Osteoblast (primary cell): ENCODE data around the gene CLMP. TPM values are rescaled to one million over a fixed set of nuclear protein-coding genes. Genes with fewer than 3 reads are reported as not detected.
"Not testable (repeated sequence)": the region's sequence is repeated elsewhere in the genome, so short reads cannot be mapped to it uniquely, and the experiment has no call there.

Source experiments
- DNase-seq: peaks from one replicate; pipeline ENCODE4 v3.0.0; 2011; ENCODE audit warnings: low spot score, mixed read lengths; ENCODE audit not compliant: insufficient read length; ENCODE audit errors: missing footprints
- H2AFZ ChIP-seq: 2 replicates; pipeline ENCODE4 v1.6.0; 2011; ENCODE audit warnings: mild to moderate bottlenecking, low read length
- H3K27ac ChIP-seq: 2 replicates; pipeline ENCODE4 v1.5.1; 2011; ENCODE audit warnings: mild to moderate bottlenecking, low read depth, low read length, moderate library complexity
- H3K27me3 ChIP-seq: 2 replicates; pipeline ENCODE4 v1.6.0; 2012; ENCODE audit warnings: mild to moderate bottlenecking, control low read depth, inconsistent platforms, low read length, moderate library complexity; ENCODE audit not compliant: insufficient read depth
- H3K36me3 ChIP-seq: 2 replicates; pipeline ENCODE4 v1.5.1; 2011; ENCODE audit warnings: mild to moderate bottlenecking, low read length, control low read depth, moderate library complexity; ENCODE audit not compliant: insufficient read depth
- H3K4me1 ChIP-seq: 2 replicates; pipeline ENCODE4 v1.5.1; 2011; ENCODE audit warnings: mild to moderate bottlenecking, low read length, control low read depth, moderate library complexity; ENCODE audit not compliant: insufficient read depth
- H3K4me2 ChIP-seq: 2 replicates; pipeline ENCODE4 v1.6.0; 2011; ENCODE audit warnings: mild to moderate bottlenecking, low read length; ENCODE audit not compliant: insufficient read depth
- H3K4me3 ChIP-seq: fragments of 200-600 bp; sonication (generic); 3 replicates; pipeline ENCODE4 v1.5.1; 2012; ENCODE audit warnings: mild to moderate bottlenecking, low read length, inconsistent platforms; ENCODE audit not compliant: insufficient read depth
- H3K79me2 ChIP-seq: 2 replicates; pipeline ENCODE4 v1.6.0; 2012; ENCODE audit warnings: mild to moderate bottlenecking, low read length, control low read depth, inconsistent platforms; ENCODE audit not compliant: insufficient read depth
- H3K9me3 ChIP-seq: 2 replicates; pipeline ENCODE4 v1.5.1; 2011; ENCODE audit warnings: low read depth, low read length, control low read depth
- H4K20me1 ChIP-seq: 2 replicates; pipeline ENCODE4 v1.6.0; 2012; ENCODE audit warnings: mild to moderate bottlenecking, low read length, control low read depth; ENCODE audit not compliant: insufficient read depth
- CTCF ChIP-seq: IDR thresholded peaks from 2 replicates; pipeline ENCODE4 v1.5.1; 2011; ENCODE audit warnings: mild to moderate bottlenecking, low read depth, low read length, moderate library complexity; ENCODE audit errors: extremely low read depth
- total RNA-seq: library from RNA; depleted of rRNA; stranded (reverse); fragments of >200 nt; gene quantifications from 2 replicates; pipeline ENCODE4 v1.2.3, GENCODE V29; 2012

The CLMP gene
- total RNA-seq, 1 donor = 210 TPM

GRCh38 chr11:123061403-123062157 lies 133.5 kb downstream of the CLMP start, which contains the start of gene HSPA8:
HSPA8 (minus strand) TSS chr11:123062136; CDS start chr11:123061324, 812 bp downstream.
- peak within 1 kb of the TSS; percentile 94 for H3K27ac ChIP-seq
- peaks cover 50% of the 10 kb centered on the region for H4K20me1 ChIP-seq
- H2AFZ ChIP-seq = peak within 1 kb of the TSS; percentile 58
- peaks cover 48% of the 10 kb centered on the region for H3K36me3 ChIP-seq
- peak within 1 kb of the TSS; percentile 97 for H3K4me3 ChIP-seq
- no peaks in the 10 kb centered on the region for H3K27me3 ChIP-seq
- peaks cover 60% of the 10 kb centered on the region for H3K4me1 ChIP-seq
- H3K9me3 ChIP-seq = no peaks in the 10 kb centered on the region
- peak within 1 kb of the TSS; percentile 93 for H3K4me2 ChIP-seq
- no peak for DNase-seq
- H3K79me2 ChIP-seq = peaks cover 43% of the 10 kb centered on the region
- no peak for TF ChIP-seq CTCF

GRCh38 chr11:123060277-123061000 lies 134.6 kb downstream of the CLMP start:
- peak overlapping the region; percentile 97 for H3K4me3 ChIP-seq
- peaks cover 60% of the 10 kb centered on the region for H4K20me1 ChIP-seq
- H3K36me3 ChIP-seq = peaks cover 59% of the 10 kb centered on the region
- H3K4me1 ChIP-seq = peaks cover 52% of the 10 kb centered on the region
- no peaks in the 10 kb centered on the region for H3K27me3 ChIP-seq
- TF ChIP-seq CTCF = no peak
- peak overlapping the region; percentile 84 for H3K27ac ChIP-seq
- H3K4me2 ChIP-seq = peak overlapping the region; percentile 93
- peaks cover 43% of the 10 kb centered on the region for H3K79me2 ChIP-seq
- H2AFZ ChIP-seq = no peak overlapping the region
- no peak for DNase-seq
- no peaks in the 10 kb centered on the region for H3K9me3 ChIP-seq

- Histone ChIP-seq H3K36me3 (peaks cover 65% of the 10 kb centered on the region), H4K20me1 (peaks cover 69% of the 10 kb centered on the region), H3K4me3 (peak overlapping the region; percentile 97), H3K4me1 (peaks cover 44% of the 10 kb centered on the region), H3K4me2 (peak overlapping the region; percentile 93), H3K79me2 (peaks cover 43% of the 10 kb centered on the region), H3K27ac (peak overlapping the region; percentile 37)
- DNase-seq, H3K27me3 ChIP-seq, H3K9me3 ChIP-seq, H2AFZ ChIP-seq: not testable (repeated sequence)
These were observed 135.8 kb downstream of the CLMP start for GRCh38 chr11:123059041-123059920.

- Histone ChIP-seq H2AFZ (no peak overlapping the region), H4K20me1 (peaks cover 73% of the 10 kb centered on the region), H3K27ac (peak overlapping the region; percentile 37), H3K27me3 (no peaks in the 10 kb centered on the region), H3K79me2 (peaks cover 43% of the 10 kb centered on the region), H3K36me3 (peaks cover 65% of the 10 kb centered on the region), H3K4me1 (peaks cover 31% of the 10 kb centered on the region), H3K4me3 (peak overlapping the region; percentile 97), H3K4me2 (peak overlapping the region; percentile 93), H3K9me3 (no peaks in the 10 kb centered on the region)
- TF ChIP-seq CTCF = no peak
- DNase-seq = peak; percentile 3
These were observed 137.3 kb downstream of the CLMP start for GRCh38 chr11:123057661-123058305.
